ENCODE results near the gene MRPS25. TPM values are rescaled to one million over a fixed set of nuclear protein-coding genes. Genes with fewer than 3 reads are reported as not detected.

MRPS25 gene
- total RNA-seq, 1 donor, result 14.2 TPM

Other genes starting within 250 kb of the MRPS25 start
- 0.10 TPM for gene FGD5, start 246.4 kb downstream of the MRPS25 start, total RNA-seq
- 24.9 TPM for gene NR2C2, start 117.7 kb downstream of the MRPS25 start, total RNA-seq
- gene RBSN, start 33.8 kb upstream of the MRPS25 start, total RNA-seq, result 46.6 TPM
- 111 TPM for gene CAPN7, start 140.9 kb upstream of the MRPS25 start, total RNA-seq